Subcutaneous abdominal adipose tissue (tissue), 5 donors: ENCODE data around the gene RNF152.

Experiments used
- H3K27ac ChIP-seq: one replicate; pipeline ENCODE4 v1.7.0; 2013; ENCODE audit warnings: low read depth, mild to moderate bottlenecking, inconsistent platforms, low read length, moderate library complexity
- H3K27me3 ChIP-seq, 5 donors: one replicate each; pipeline ENCODE4 v1.7.0; 2013; ENCODE audit warnings: low read length in 5 of 5, inconsistent platforms in 1 of 5; ENCODE audit not compliant: control insufficient read depth in 5 of 5, insufficient read depth in 4 of 5
- H3K36me3 ChIP-seq, 5 donors: one replicate each; pipeline ENCODE4 v1.7.0; 2013; ENCODE audit warnings: low read length in 5 of 5; ENCODE audit not compliant: control insufficient read depth in 5 of 5, insufficient read depth in 5 of 5
- H3K4me1 ChIP-seq, 5 donors: one replicate each; pipeline ENCODE4 v1.7.0; 2013; ENCODE audit warnings: low read length in 5 of 5, mild to moderate bottlenecking in 3 of 5, moderate library complexity in 1 of 5; ENCODE audit not compliant: control insufficient read depth in 5 of 5, insufficient read depth in 5 of 5
- H3K4me3 ChIP-seq, 5 donors: one replicate each; pipeline ENCODE4 v1.7.0; 2013; ENCODE audit warnings: low read length in 5 of 5, low read depth in 1 of 5
- H3K9ac ChIP-seq, 5 donors: one replicate each; pipeline ENCODE4 v1.7.0; 2013; ENCODE audit warnings: low read length in 5 of 5, mild to moderate bottlenecking in 4 of 5, moderate library complexity in 3 of 5
- H3K9me3 ChIP-seq, 5 donors: one replicate each; pipeline ENCODE4 v1.7.0; 2013; ENCODE audit warnings: low read length in 5 of 5; ENCODE audit not compliant: control insufficient read depth in 5 of 5
- donor health status: healthy.
- donor health status: healthy.
- donor health status: healthy.
- donor health status: healthy.
- donor health status: healthy.

RNF152 gene

DNA sequence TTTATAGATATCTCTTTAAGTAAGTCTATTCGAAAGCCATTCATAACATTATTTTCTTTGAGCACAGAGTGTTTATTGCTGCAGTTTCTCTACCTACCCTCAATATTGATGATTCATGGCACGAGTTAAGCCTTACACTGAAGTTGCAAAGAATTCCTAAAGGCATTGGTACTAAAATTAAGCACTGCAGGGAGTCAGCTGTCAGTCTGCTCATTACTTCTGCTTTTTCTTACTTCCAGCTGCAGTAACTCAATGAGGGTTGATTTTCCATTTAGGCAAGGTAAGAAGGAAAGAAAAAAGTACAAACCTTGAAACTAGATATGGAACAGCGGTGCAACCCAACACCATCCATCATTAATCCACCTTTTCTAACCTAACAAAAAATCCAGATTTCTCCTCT lies 65.2 kb downstream of the RNF152 start:
- Histone ChIP-seq H3K9me3 (no peaks in the 10 kb centered on the region), H3K36me3 (no peaks in the 10 kb centered on the region), H3K4me1 (peaks cover 0 to 8% (median 0%) of the 10 kb centered on the region in 5 donors), H3K4me3 (no peak overlapping the region), H3K27ac (no peak overlapping the region), H3K27me3 (no peaks in the 10 kb centered on the region), H3K9ac (no peak overlapping the region)

DNA sequence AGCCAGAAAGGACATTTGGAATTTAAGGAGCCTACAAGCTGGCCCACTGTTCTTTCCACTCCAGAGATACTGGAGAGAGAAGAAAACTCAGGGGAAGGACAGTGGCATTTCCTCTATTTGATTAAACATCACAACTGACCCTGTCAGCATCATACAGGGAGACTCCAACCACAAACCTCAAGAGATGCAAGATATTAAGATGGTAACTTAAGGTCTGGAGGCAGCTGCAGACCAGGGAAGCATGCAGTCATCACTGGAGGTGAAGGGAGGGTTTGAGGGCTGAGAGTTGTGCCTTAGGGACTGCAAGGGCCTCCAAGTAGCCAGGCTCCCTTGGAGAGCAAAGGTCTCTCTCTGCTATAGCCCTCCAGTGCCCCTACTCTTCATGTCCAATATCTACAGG lies 67.4 kb downstream of the RNF152 start:
- no peaks in the 10 kb centered on the region for H3K9me3 ChIP-seq
- no peaks in the 10 kb centered on the region for H3K36me3 ChIP-seq
- no peak overlapping the region for H3K4me3 ChIP-seq
- H3K9ac ChIP-seq = no peak overlapping the region
- H3K4me1 ChIP-seq = peaks cover 0 to 3% (median 0%) of the 10 kb centered on the region in 5 donors
- H3K27me3 ChIP-seq = no peaks in the 10 kb centered on the region
- no peak overlapping the region for H3K27ac ChIP-seq

GRCh38 chr18:61824733-61825363 lies 68.0 kb downstream of the RNF152 start:
- no peaks in the 10 kb centered on the region for H3K9me3 ChIP-seq
- H3K4me1 ChIP-seq = peaks cover 0 to 3% (median 0%) of the 10 kb centered on the region in 5 donors
- H3K36me3 ChIP-seq = no peaks in the 10 kb centered on the region
- H3K9ac ChIP-seq = no peak overlapping the region
- no peak overlapping the region for H3K4me3 ChIP-seq
- H3K27me3 ChIP-seq = no peaks in the 10 kb centered on the region
- H3K27ac ChIP-seq = no peak overlapping the region

DNA sequence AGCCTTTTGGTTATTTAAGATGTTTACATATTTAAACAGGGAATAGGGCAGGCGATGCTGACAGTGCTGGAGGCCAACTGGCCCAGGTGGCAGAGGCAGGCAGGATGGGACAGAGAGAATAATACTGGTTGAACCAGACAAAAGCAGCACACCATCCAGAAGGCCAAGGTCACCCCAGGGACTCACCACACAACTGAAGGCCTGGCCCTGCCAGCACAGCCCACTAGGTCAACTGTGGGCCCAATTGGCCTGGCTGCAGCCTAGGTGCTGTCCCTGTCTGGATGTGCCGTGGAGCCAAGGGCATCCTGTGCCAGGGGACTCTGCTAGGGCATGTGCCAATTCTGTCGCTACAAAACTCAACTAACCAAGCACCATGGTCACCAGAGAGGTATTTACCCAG lies 69.2 kb downstream of the RNF152 start:
- no peak overlapping the region for H3K27ac ChIP-seq
- H3K27me3 ChIP-seq = no peaks in the 10 kb centered on the region
- no peaks in the 10 kb centered on the region for H3K9me3 ChIP-seq
- no peaks in the 10 kb centered on the region for H3K36me3 ChIP-seq
- no peak overlapping the region for H3K9ac ChIP-seq
- no peak overlapping the region for H3K4me3 ChIP-seq
- H3K4me1 ChIP-seq = peaks cover 0 to 3% (median 0%) of the 10 kb centered on the region in 5 donors

- H3K9me3 ChIP-seq = no peaks in the 10 kb centered on the region
- no peaks in the 10 kb centered on the region for H3K27me3 ChIP-seq
- H3K4me1 ChIP-seq = peaks cover 0 to 3% (median 0%) of the 10 kb centered on the region in 5 donors
- H3K4me3 ChIP-seq = no peak overlapping the region
- H3K36me3 ChIP-seq = no peaks in the 10 kb centered on the region
- H3K27ac ChIP-seq = no peak overlapping the region
- H3K9ac ChIP-seq = no peak overlapping the region
Measured at GRCh38 chr18:61822879-61823278, 69.9 kb downstream of the RNF152 start.

- Histone ChIP-seq H3K4me3 (no peak overlapping the region), H3K9ac (no peak overlapping the region), H3K27me3 (no peaks in the 10 kb centered on the region), H3K9me3 (no peaks in the 10 kb centered on the region), H3K27ac (no peak overlapping the region), H3K4me1 (peaks cover 0 to 3% (median 0%) of the 10 kb centered on the region in 5 donors), H3K36me3 (no peaks in the 10 kb centered on the region)
Measured at GRCh38 chr18:61821748-61822147, 71.1 kb downstream of the RNF152 start.

GRCh38 chr18:61820882-61821281 lies 71.9 kb downstream of the RNF152 start:
- Histone ChIP-seq H3K36me3 (peaks cover 0 to 6% (median 3%) of the 10 kb centered on the region in 5 donors), H3K9me3 (no peaks in the 10 kb centered on the region), H3K9ac (no peak overlapping the region), H3K4me1 (peaks cover 0 to 3% (median 0%) of the 10 kb centered on the region in 5 donors), H3K27ac (no peak overlapping the region), H3K4me3 (no peak overlapping the region), H3K27me3 (no peaks in the 10 kb centered on the region)

DNA sequence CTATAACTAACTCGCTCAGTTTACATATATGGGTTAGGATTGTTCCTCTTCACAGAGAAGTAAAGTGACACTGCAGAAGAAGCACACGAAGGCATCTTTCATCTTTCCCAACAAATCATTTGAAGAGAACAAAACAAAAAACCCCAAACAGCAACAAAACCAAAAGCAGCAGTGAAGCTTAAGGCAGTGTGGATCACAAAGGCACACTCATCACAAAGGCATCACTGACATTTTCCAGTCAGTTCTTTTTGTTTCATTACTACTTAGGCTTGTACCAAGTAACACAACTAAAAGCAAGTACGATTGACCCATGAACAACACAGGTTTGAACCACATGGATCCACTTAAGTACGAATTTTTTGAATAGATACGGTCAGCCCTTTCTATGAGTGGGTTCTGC lies 75.7 kb downstream of the RNF152 start:
- Histone ChIP-seq H3K9ac (no peak overlapping the region), H3K4me3 (no peak overlapping the region), H3K27me3 (no peaks in the 10 kb centered on the region), H3K36me3 (peaks cover 0 to 15% (median 12%) of the 10 kb centered on the region in 5 donors), H3K4me1 (no peaks in the 10 kb centered on the region), H3K9me3 (no peaks in the 10 kb centered on the region), H3K27ac (no peak overlapping the region)

- H3K27me3 ChIP-seq = no peaks in the 10 kb centered on the region
- no peak overlapping the region for H3K27ac ChIP-seq
- H3K36me3 ChIP-seq = peaks cover 0 to 15% (median 12%) of the 10 kb centered on the region in 5 donors
- H3K4me3 ChIP-seq = no peak overlapping the region
- H3K9me3 ChIP-seq = no peaks in the 10 kb centered on the region
- H3K9ac ChIP-seq = no peak overlapping the region
- H3K4me1 ChIP-seq = no peaks in the 10 kb centered on the region
Measured at GRCh38 chr18:61815885-61816470, 76.8 kb downstream of the RNF152 start.

- no peak overlapping the region for H3K9ac ChIP-seq
- no peaks in the 10 kb centered on the region for H3K27me3 ChIP-seq
- no peaks in the 10 kb centered on the region for H3K36me3 ChIP-seq
- H3K4me1 ChIP-seq = peaks cover 0 to 4% (median 0%) of the 10 kb centered on the region in 5 donors
- no peak overlapping the region for H3K27ac ChIP-seq
- no peaks in the 10 kb centered on the region for H3K9me3 ChIP-seq
- H3K4me3 ChIP-seq = no peak overlapping the region
Measured at GRCh38 chr18:61808286-61808685, 84.5 kb downstream of the RNF152 start.
